B cell (primary cell): ENCODE measurements around the gene LYRM7.

Source experiments
- CTCF ChIP-seq: fragments of 200-600 bp; IDR thresholded peaks from one replicate; pipeline ENCODE4 v1.8.0; 2022; ENCODE audit warnings: antibody characterized with exemption, mild to moderate bottlenecking
- EZH2 ChIP-seq: IDR thresholded peaks from 2 replicates; pipeline ENCODE4 v1.6.1; 2012; ENCODE audit warnings: borderline replicate concordance, low read depth, mild to moderate bottlenecking, moderate library complexity, low read length; ENCODE audit not compliant: insufficient read depth, poor library complexity, severe bottlenecking

GRCh38 chr5:131229623-131230022 lies 58.9 kb downstream of the LYRM7 start:
- no peak for TF ChIP-seq CTCF
- no peak for TF ChIP-seq EZH2
